HepG2 (cell line): ENCODE results near the gene ATP1A1. TPM values are rescaled to one million over a fixed set of nuclear protein-coding genes. Genes with fewer than 3 reads are reported as not detected.

Source experiments
- BCLAF1 ChIP-seq: fragments of 450-650 bp; IDR thresholded peaks from 2 replicates; pipeline ENCODE4 v1.6.1; 2017; ENCODE audit warnings: mild to moderate bottlenecking
- E2F5 ChIP-seq: sonication (generic); formaldehyde crosslinking; conservative IDR thresholded peaks from 2 replicates; pipeline ENCODE4 v1.4.0; 2020; ENCODE audit warnings: missing genetic modification reagents
- HDAC1 ChIP-seq: sonication (generic); formaldehyde crosslinking; IDR thresholded peaks from 2 replicates; pipeline ENCODE4 v1.5.1; 2020; ENCODE audit warnings: mild to moderate bottlenecking, missing genetic modification reagents
- IRF2 ChIP-seq: IDR thresholded peaks from 2 replicates; pipeline ENCODE4 v1.6.1; 2018; ENCODE audit warnings: missing genetic modification reagents, missing compliant biosample characterization
- KMT2A ChIP-seq: sonication (generic); formaldehyde crosslinking; IDR thresholded peaks from 2 replicates; pipeline ENCODE4 v1.4.0; 2020; ENCODE audit warnings: missing genetic modification reagents
- MXI1 ChIP-seq: IDR thresholded peaks from 3 replicates; pipeline ENCODE4 v1.6.1; 2012; ENCODE audit warnings: low read depth, low read length, inconsistent platforms, borderline replicate concordance
- PLSCR1 ChIP-seq: sonication (generic); formaldehyde crosslinking; IDR thresholded peaks from 2 replicates; pipeline ENCODE4 v1.5.0; 2020; ENCODE audit warnings: missing genetic modification reagents, mild to moderate bottlenecking, borderline replicate concordance
- SAP130 ChIP-seq: IDR thresholded peaks from 2 replicates; pipeline ENCODE4 v1.6.1; 2016; ENCODE audit warnings: low read depth
- SMAD1 ChIP-seq: sonication (generic); formaldehyde crosslinking; IDR thresholded peaks from 2 replicates; pipeline ENCODE4 v1.4.0; 2020; ENCODE audit warnings: missing genetic modification reagents, low read depth, mild to moderate bottlenecking, borderline replicate concordance
- SPEN ChIP-seq: sonication (generic); formaldehyde crosslinking; IDR thresholded peaks from 2 replicates; pipeline ENCODE4 v1.5.1; 2020; ENCODE audit warnings: low read depth, mild to moderate bottlenecking, missing genetic modification reagents
- YEATS4 ChIP-seq: sonication (generic); formaldehyde crosslinking; IDR thresholded peaks from 2 replicates; pipeline ENCODE4 v1.4.0; 2020; ENCODE audit warnings: missing genetic modification reagents, borderline replicate concordance
- ZBTB20 ChIP-seq: sonication (generic); formaldehyde crosslinking; IDR thresholded peaks from 2 replicates; pipeline ENCODE4 v1.8.1; 2023; ENCODE audit warnings: missing genetic modification reagents, low read depth, mild to moderate bottlenecking, borderline replicate concordance
- ZBTB44 ChIP-seq: sonication (generic); formaldehyde crosslinking; IDR thresholded peaks from 2 replicates; pipeline ENCODE4 v1.4.0; 2020; ENCODE audit warnings: missing genetic modification reagents
- ZNF205 ChIP-seq: IDR thresholded peaks from 2 replicates; pipeline ENCODE4 v1.6.1; 2018; ENCODE audit warnings: missing biosample characterization, missing genetic modification reagents
- ZNF34 ChIP-seq: sonication (generic); formaldehyde crosslinking; IDR thresholded peaks from 2 replicates; pipeline ENCODE4 v1.4.0; 2020; ENCODE audit warnings: mild to moderate bottlenecking, missing genetic modification reagents, borderline replicate concordance
- ZNF362 ChIP-seq: sonication (generic); formaldehyde crosslinking; IDR thresholded peaks from 2 replicates; pipeline ENCODE4 v1.4.0; 2020; ENCODE audit warnings: missing genetic modification reagents, mild to moderate bottlenecking, borderline replicate concordance
- ZNF430 ChIP-seq: sonication (generic); formaldehyde crosslinking; IDR thresholded peaks from 2 replicates; pipeline ENCODE4 v1.9.0; 2021; ENCODE audit warnings: mild to moderate bottlenecking, missing genetic modification reagents
- ZNF513 ChIP-seq: sonication (generic); formaldehyde crosslinking; conservative IDR thresholded peaks from 2 replicates; pipeline ENCODE4 v1.5.0; 2020; ENCODE audit warnings: missing genetic modification reagents
- ZNF546 ChIP-seq: sonication (generic); formaldehyde crosslinking; conservative IDR thresholded peaks from 2 replicates; pipeline ENCODE4 v1.8.1; 2023; ENCODE audit warnings: mild to moderate bottlenecking, missing genetic modification reagents
- ZNF547 ChIP-seq: sonication (generic); formaldehyde crosslinking; IDR thresholded peaks from 2 replicates; pipeline ENCODE4 v1.5.1; 2020; ENCODE audit warnings: mild to moderate bottlenecking, missing genetic modification reagents
- polyA plus RNA-seq, 8 experiments: library from polyadenylated mRNA; depleted of rRNA in 3 of 8; stranded (reverse) in 7 of 8; unstranded in 1 of 8; fragments of >200 nt; fragmentation: Illumina TruSeq in 4 of 8; extraction: Trizol in 4 of 8; gene quantifications; 2 replicates each; pipeline versions ENCODE4 v1.2.1 to v1.2.3, GENCODE V29; 2011 to 2016; ENCODE audit warnings: low read depth in 4 of 8, missing spikeins in 1 of 8, mixed read lengths in 1 of 8; ENCODE audit not compliant: insufficient read depth in 1 of 8
- total RNA-seq, 5 experiments: library from RNA; depleted of rRNA; stranded (reverse); fragments of >200 nt; fragmentation: Illumina TruSeq; extraction: Trizol; gene quantifications; 2 replicates each; pipeline ENCODE4 v1.2.3, GENCODE V29; 2016; ENCODE audit warnings: low read depth in 1 of 5

ATP1A1 gene
- total and polyA plus RNA-seq, 2 of the 13 experiments (the other 11 are each of a cell fraction or from before 2014, with no cell fraction given), result 280 to 705 TPM

GRCh38 chr1:116374353-116375147, 1.5 kb downstream of the ATP1A1 start (continued):
- TF ChIP-seq SAP130 (0 out of 2 replicates have a peak, but pooled peaks have one; percentile 45), MXI1 (no peak), ZBTB20 (0 out of 2 replicates have a peak, but pooled peaks have one; percentile 20), YEATS4 (CRISPR knock-in tag) (0 out of 2 replicates have a peak, but pooled peaks have one; percentile 20), ZNF513 (no peak), ZBTB44 (CRISPR knock-in tag) (no peak), ZNF547 (CRISPR knock-in tag) (no peak), PLSCR1 (CRISPR knock-in tag) (no peak), E2F5 (CRISPR knock-in tag) (no peak), IRF2 (CRISPR knock-in tag) (no peak), KMT2A (CRISPR knock-in tag) (no peak), SMAD1 (CRISPR knock-in tag) (no peak), HDAC1 (CRISPR knock-in tag) (0 out of 2 replicates have a peak, but pooled peaks have one; percentile 47), BCLAF1 (no peak), ZNF546 (CRISPR knock-in tag) (no peak), SPEN (CRISPR knock-in tag) (0 out of 2 replicates have a peak, but pooled peaks have one; percentile 4), ZNF205 (no peak), ZNF34 (CRISPR knock-in tag) (no peak), ZNF362 (peak; percentile 38; the same call in 1 of the 2 replicates), ZNF430 (CRISPR knock-in tag) (no peak)
